Eye (tissue), 1 donor: Measurements from ENCODE around the gene ALDH3B2.
"Not testable (repeated sequence)": the region's sequence is repeated elsewhere in the genome, so short reads cannot be mapped to it uniquely, and the experiment has no call there.

Source experiments
- DNase-seq: peaks from one replicate; pipeline ENCODE4 v3.0.0-alpha.2; 2015

The ALDH3B2 gene

DNA sequence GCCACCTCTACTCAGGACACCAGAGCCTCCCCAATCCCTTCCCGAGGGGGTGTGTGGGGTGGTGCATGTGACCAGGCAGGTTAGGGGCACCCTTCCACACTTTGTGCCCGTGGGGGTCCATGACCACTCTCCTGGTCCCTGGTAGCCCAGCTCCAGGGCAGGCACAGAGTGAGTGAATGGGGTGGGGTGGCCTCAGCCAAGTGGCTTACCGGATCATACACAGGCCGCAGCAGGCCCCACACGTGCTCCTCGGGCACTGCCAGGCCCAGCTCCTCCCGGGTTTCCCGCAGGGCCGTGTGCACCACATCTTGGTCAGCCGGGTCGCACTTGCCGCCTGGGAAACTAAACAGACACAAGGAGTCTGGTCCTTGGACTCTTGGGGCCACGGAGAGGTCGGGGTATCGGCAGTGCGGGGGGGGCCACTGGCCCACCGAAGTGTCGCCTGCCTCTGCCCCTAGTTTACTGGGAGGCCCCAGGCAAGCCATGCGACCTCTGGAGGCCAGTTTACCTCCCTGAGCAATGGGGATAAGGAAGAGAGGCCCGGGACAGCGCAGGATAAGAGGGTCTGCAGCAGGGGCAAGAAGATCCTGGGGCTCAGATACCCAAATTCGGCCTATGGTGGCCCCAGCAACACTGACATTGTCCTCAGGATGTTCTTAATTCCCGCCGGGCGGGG lies 45.6 kb downstream of the ALDH3B2 start:
- DNase-seq = no peak

DNA sequence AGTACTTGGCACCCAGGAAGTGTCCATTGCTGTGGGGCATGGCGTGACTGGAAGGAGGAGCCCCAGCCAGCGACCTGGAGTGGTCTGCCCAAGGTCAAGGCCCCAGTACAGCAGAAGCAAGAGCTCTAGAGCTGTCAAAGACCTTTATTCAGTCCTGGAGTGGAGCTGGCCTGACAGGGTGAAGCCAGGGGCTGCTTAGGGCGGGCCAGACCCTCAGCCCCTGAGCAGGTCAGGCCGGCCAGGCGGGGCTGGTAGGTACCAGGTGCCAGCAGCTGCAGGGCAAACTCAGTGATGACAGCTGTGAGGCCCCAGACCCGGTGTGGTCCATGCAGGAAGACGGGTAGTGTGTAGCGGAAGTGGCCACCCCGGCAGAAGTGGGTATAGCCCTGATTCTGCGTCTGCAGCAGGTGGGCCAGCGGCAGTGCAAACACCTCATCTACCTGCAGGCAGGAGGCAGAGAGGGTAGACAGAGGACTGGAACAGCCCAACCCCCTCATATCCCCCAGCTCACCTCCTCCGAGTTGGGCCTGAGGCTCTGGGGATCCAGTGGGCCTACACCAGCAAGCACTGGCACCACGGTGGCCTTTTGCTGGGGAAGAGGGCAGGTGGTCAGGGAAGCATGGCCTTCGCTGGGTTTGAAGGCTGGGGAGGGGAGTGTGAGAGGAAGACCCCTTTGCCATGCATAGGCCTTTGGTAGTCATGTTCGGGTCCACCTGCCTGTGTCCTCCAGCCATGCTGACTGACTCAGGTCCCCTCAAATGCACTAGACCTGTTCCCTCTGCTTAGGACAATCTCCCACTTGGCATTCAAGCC lies 46.4 kb downstream of the ALDH3B2 start:
- no peak for DNase-seq

DNA sequence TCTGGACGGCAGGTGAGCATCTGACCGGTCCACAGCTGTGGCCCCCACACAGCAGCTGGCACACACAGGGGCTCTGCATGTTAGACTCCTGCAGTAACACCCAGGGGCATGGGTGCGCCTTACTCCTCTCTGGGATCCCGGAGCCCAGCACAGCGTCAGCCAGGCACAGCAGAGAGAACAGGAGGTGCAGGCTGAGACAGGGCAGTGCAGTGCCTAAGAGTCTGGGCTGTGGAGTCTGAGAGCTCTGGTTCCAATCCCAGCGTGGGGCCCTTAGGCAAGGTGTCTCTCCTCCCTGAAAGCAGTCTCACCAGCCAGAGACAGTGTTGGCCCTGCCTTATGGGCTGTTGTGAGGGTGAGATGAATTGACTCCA lies 47.0 kb downstream of the ALDH3B2 start:
- no peak for DNase-seq

DNA sequence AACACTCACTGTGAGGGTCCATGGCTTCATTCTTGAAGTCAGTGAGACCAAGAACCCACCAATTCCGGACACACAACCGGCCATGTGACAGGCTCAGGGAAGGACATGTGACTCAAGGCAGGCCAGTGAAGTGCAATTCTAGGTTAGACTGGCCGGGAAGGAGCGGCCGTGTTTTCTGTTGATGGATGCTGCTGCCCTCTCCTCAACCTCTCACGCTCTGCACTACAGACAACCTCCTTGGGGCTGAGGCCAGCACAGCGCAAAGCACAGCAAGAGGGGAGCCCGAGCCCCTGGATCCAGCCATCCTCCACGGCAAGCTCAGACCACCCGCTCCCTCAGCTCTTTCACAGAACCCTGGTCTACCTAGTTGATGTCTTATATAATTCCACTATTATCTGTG lies 47.5 kb downstream of the ALDH3B2 start:
- no peak for DNase-seq

DNA sequence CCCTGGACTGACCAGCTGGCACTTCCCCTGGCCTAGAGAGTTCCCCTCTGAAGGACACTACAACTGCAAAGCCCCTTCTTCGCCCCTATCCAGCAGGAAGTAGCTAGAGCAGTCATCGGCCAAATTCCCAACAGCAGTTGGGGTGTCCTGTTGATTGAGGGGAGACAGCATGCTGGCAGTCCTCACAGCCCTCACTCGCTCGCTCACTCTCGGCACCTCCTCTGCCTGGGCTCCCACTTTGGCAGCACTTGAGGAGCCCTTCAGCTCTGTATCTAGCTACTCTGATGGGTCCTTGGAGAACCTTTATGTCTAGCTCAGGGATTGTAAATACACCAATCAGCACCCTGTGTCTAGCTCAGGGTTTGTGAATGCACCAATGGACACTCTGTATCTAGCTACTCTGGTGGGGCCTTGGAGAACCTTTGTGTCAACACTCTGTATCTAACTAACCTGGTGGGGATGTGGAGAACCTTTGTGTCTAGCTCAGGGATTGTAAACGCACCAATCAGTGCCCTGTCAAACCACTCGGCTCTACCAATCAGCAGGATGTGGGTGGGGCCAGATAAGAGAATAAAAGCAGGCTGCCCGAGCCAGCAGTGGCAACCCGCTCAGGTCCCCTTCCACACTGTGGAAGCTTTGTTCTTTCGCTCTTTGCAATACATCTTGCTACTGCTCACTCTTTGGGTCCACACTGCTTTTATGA lies 48.1 kb downstream of the ALDH3B2 start:
- DNase-seq = not testable (repeated sequence)

DNA sequence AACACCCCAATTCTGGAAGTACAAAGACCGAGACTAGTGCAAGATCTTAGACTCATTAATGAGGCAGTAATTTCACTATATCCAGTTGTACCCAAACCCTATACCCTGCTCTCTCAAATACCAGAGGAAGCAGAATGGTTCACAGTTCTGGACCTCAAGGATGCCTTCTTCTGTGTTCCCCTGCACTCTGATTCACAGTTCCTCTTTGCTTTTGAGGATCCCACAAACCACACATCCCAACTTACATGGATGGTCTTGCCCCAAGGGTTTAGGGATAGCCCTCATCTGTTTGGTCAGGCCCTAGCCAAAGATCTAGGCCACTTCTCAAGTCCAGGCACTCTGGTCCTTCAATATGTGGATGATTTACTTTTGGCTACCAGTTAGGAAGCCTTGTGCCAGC lies 50.6 kb downstream of the ALDH3B2 start:
- not testable (repeated sequence) for DNase-seq

DNA sequence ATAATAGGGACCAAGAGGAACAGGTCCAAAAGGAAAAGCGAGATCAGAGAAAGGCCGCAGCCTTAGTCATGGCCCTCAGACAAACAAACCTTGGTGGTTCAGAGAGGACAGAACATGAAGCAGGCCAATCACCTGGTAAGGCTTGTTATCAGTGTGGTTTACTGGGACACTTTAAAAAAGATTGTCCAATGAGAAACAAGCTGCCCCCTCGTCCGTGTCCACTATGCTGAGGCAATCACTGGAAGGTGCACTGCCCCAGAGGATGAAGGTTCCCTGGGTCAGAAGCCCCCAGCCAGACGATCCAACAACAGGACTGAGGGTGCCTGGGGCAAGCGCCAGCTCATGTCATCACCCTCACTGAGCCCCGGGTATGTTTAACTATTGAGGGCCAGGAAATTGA lies 51.5 kb downstream of the ALDH3B2 start:
- not testable (repeated sequence) for DNase-seq

DNA sequence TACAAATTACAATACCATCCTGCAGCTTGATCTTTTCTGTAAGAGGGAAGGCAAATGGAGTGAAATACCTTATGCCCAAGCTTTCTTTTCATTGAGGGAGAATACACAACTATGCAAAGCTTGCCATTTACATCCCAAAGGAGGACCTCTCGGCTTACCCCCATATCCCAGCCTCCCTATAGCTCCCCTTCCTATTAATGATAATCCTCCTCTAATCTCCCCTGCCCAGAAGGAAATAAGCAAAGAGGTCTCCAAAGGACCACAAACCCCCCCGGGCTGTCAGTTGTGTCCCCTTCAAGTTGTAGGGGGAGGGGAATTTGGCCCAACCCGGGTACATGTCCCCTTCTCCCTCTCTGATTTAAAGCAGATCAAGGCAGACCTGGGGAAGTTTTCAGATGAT lies 52.5 kb downstream of the ALDH3B2 start:
- not testable (repeated sequence) for DNase-seq

DNA sequence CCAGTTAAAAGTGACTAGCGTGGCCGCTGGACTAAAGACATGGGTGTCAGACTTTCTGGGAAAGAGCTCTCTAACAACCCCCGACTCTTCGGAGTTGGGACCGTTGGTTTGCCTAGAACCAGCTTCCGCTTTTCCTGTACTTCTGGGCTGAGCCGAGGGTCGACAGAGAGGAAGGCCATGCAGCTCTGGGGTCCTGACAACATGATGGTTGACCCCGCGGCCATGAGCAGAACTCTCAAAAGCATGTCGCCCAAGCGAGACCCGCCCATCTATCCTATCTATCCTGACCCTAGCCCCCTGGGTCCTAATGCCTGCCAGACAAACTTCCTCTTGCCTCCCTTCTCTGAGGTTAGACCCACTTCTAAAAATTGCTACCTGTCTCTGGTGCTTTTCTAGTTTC lies 53.8 kb downstream of the ALDH3B2 start:
- not testable (repeated sequence) for DNase-seq

DNA sequence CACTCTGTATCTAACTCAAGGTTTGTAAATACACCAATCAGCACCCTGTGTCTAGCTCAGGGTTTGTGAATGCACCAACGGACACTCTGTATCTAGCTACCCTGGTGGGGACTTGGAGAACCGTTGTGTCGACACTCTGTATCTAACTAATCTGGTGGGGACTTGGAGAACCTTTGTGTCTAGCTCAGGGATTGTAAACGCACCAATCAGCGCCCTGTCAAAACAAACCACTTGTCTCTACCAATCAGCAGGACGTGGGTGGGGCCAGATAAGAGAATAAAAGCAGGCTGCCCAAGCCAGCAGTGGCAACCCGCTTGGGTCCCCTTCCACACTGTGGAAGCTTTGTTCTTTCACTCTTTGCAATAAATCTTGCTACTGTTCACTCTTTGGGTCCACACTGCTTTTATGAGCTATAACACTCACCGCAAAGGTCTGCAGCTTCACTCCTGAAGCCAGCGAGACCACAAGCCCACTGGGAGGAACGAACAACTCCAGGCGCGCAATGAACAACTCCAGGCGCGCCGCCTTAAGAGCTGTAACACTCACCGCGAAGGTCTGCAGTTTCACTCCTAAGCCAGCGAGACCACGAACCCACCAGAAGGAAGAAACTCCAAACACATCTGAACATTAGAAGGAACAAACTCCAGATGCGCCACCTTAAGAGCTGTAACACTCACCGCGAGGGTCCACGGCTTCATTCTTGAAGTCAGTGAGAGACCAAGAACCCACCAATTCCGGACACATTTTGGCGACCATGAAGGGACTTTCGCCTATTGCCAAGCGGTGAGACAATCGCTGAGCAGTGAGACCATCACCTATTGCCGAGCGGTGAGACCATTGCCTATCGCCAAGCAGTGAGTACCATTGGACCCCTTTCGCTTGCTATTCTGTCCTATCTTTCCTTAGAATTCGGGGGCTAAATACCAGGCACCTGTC lies 54.5 kb downstream of the ALDH3B2 start:
- not testable (repeated sequence) for DNase-seq

DNA sequence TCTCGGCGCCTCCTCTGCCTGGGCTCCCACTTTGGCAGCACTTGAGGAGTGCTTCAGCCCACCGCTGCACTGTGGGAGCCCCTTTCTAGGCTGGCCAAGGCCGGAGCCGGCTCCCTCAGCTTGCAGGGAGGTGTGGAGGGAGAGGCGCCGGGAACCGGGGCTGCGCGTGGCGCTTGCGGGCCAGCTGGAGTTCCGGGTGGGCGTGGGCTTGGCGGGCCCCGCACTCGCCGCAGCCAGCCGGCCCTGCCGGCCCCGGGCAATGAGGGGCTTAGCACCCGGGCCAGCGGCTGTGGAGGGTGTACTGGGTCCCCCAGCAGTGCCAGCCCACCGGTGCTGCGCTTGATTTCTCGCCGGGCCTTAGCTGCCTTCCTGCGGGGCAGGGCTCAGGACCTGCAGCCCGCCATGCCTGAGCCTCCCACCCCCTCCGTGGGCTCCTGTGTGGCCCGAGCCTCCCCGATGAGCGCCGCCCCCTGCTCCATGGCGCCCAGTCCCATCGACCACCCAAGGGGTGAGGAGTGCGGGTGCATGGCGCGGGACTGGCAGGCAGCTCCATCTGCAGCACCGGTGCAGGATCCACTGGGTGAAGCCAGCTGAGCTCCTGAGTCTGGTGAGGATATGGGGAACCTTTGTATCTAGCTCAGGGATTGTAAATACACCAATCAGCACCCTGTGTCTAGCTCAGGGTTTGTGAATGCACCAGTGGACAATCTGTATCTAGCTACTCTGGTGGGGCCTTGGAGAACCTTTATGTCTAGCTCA lies 55.3 kb downstream of the ALDH3B2 start:
- DNase-seq = not testable (repeated sequence)

DNA sequence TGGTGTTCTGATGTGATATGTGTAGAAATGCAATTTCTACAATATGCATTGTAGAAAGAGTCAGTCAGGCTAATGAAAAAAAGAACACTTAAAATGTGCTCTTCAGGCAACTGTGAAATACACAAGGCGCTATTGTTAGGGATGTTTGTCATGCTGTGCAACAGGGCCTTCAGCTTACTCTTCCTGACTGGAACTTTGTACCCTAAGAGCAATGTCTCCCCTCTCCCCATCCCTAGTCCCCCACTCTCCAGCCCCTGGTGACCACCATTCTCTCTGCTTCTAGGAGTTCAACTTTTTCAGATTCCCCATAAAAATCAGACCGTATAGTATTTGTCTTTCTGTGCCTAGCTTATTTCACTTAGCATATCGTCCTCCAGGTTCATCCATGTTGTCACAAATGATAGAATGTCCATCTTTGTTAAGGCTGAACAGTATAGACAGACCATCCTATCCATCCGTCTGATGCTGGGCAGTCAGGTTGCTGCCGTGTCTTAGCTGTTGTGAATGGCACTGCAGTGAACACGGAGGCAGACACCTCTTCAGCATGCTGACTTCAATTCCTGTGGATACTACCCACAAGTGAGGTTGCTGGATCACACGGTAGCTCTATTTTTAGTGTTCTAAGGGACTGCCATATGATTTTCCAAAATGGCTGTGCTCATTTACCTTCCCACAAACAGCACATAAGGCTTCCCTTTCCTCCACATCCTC lies 57.0 kb downstream of the ALDH3B2 start:
- DNase-seq = no peak

DNA sequence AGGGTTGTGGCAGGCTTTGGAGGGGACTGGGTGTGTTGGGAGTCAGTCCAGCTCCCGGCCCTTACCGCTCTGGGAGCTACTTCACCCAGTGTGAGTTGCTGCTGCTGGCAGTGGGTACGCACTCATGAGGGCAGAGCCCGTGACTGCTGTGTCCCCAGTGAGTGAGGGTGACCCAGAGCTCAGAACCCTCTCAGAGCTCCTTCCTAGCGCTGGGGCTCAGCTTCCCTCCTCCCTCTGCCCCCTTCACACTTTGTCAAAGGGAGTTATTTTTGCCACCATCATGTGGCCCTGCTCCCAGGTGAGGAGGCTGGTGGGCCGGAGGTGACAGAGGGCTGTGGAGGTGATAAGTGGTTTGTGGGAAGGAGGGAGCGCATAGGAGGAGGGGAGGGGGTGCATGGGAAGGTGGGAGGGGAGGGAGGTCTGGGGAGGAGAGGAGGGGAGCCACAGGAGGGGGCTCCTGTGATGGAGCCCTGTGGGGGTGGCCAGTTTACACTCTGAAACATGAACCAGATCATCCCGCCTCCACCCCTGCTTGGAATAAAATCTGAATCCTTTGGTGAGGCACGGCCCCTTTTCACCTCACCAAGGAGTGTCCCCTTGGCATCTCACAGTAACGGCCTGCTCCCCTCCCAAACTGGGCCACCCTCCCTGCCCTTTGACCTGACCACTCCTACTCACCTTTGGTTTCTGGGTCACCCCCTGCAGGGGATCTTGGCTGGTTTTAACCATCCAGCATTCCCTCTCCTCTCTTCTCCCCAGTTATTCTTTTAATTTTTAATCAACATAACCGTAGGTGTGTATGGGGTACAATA lies 57.8 kb downstream of the ALDH3B2 start:
- DNase-seq = no peak

DNA sequence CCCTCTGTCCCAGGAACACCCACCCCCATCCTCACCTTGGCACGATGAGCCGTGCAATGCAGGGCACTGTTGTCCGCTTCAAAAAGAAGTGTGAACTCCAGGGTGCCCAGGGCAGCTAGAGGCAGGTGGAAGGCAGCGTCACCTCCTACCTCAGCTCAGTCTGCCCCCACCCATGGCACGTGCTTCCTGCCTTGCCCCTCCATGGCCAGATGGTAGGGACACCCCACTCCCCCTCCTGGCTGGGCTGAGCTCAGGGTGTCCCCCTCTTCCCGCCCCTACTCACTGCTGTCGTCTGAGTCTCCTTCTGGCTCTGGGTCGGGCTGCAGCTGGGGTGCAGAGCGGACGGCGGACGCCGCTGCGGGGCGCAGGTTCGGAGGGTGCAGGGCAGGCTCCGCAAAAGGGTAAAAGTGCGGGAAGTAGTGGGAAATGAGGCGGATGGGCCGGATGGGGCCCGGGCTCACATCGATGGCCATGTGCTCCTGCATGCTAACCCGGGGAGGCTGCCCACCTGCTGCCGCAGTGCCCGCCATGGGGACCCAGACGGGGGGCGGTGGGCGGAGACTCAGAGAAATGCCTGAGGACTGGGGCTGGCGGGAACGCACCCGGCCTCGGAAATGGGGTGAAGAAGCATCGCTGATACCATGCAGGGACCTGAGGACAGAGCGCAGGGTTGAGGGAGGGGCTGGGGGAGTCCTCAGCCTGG lies 58.5 kb downstream of the ALDH3B2 start:
- DNase-seq = no peak

DNA sequence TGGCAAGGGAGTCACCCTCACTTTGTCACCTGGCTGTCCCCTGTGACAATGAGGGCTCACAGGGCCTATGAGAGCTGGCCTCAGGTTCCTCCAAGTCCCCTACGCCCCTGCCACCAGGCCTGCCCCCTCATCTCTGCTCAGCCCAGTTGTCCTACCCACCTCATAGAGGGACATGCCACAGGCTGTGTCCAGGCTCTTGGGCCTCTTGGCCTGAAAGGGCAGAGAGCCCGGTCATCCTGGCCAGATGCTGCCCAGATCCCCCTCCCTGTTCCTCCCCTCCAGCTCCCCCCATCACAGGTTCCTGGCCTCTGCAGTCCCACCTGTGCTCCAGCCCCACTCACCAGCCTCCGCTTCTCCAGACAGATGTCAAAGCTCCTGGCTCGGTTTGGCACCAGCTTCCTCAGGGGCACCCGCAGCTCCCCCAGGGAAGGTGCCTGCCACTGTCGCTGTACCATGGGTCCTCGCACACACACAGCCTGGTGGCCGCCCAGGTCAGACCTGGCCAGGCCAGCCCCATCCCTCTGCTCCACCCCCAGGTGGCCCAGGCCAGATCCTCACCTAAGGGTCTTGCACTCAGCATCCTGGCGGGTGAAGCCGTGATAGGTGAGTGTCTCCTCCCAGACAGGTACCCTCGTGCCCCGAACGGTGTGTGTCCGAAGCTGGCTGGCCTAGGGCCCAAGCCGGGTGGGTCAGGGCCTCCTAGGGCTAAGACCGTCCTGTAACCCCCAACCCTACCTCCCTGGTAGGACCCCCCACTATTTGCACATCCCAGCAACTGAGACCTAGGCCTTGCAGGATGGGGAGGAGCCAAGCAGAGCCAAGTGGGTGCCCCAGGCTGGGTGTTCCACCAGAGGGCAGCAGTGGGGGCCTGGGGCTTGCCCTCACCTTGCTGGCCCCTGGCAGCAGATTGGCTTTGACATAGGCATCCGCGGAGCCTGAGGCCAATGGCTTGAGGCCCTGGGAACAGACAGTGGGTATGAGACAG lies 59.4 kb downstream of the ALDH3B2 start:
- no peak for DNase-seq

DNA sequence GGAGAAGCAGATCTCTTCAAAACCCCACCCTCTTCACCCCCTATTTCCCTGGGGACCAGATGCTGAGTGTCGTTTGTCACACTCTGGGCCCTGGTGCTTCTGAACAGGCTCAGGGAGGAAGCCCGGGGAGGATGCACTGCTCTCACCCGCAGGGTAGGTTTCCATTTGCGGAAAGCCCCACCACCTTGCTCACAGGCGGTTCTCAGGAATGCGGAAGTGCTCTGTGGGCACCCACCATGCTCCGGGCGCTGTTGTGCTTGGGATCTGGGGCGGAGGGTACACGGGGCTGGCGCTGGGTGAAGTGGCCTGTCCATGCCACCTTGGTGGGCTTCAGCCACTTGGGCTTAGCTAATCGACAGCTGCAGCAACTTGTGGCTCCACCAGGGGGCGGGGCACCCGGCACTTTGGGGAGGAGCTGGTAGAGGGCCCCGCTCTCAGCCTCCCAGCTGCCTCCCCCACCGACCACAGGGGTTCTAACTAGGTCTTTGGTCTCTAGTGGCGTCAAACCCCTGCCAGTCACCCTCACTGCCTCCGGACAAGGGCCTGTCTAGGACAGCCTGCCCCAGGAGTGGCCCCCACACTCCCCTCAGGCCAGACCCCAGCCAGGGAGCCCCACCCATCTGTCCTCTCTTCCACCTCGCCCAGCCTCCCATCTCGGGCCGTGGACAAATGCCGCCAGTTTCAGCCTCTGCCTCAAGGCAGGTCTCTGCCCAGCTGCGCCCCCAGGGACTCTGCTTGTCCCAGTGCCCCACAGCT lies 60.3 kb downstream of the ALDH3B2 start:
- DNase-seq = peak; percentile 82

DNA sequence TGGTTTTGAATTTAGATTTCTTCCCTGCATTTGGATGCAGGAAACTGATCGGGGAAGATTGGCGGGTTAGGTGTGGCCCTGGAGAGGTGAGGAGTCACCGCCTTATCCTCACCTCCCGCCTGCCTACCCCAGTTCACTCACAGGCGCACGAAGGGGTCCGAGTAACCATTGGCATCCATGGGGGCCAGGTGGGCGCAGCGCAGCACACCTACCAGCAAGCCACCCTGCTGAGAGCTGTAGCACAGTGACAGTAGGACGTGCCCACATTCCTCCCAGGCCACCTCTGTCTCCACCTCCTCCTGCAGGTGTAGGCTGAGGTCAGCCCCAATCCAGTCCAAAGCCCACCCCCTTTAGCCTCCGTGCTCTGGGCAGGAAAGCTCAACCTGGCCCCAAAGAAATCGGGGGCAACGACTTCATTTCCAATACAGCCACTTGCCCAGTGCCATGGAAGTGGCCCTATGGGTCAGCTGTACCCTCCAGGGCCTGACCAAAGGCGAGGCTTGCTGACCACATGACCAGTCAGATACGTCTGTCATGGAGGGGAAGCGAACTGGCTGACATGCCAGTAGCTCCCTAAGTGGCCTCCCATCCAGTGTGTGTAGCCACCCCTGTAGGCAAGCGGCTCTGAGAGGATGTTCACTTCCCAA lies 61.0 kb downstream of the ALDH3B2 start:
- no peak for DNase-seq
